GM12892 (cell line): ENCODE measurements around the gene C16orf89.

ENCODE experiments used
- DNase-seq: peaks from one replicate; pipeline ENCODE4 v3.0.0; 2011; ENCODE audit not compliant: insufficient read length
- FAIRE-seq: peaks from 2 replicates; lab custom pipeline; 2011; peaks lifted over from hg19 to GRCh38; lab: Jason Lieb, UNC
- POLR2A ChIP-seq: IDR thresholded peaks from 2 replicates; pipeline ENCODE4 v1.6.1; 2011; ENCODE audit warnings: low read depth, low read length, control low read depth
- POLR2AphosphoS5 ChIP-seq: IDR thresholded peaks from 2 replicates; pipeline ENCODE4 v1.6.1; 2011; ENCODE audit warnings: low read depth, low read length, control low read depth
- TAF1 ChIP-seq: IDR thresholded peaks from 2 replicates; pipeline ENCODE4 v1.6.1; 2011; ENCODE audit warnings: low read depth, mild to moderate bottlenecking, control low read depth, low read length, borderline replicate concordance

C16orf89 gene

GRCh38 chr16:5010576-5011329 lies 55.0 kb downstream of the C16orf89 start:
- no peak for FAIRE-seq
- no peak for DNase-seq
- no peak for TF ChIP-seq TAF1
- TF ChIP-seq POLR2A: no peak
- TF ChIP-seq POLR2AphosphoS5: no peak

- no peak for TF ChIP-seq TAF1
- TF ChIP-seq POLR2AphosphoS5: no peak
- TF ChIP-seq POLR2A: no peak
- no peak for DNase-seq
- FAIRE-seq: no peak
These were observed 57.4 kb downstream of the C16orf89 start for GRCh38 chr16:5008311-5008731.

- FAIRE-seq (no peak), DNase-seq (no peak)
- TF ChIP-seq POLR2AphosphoS5: no peak
- TF ChIP-seq POLR2A: no peak
- no peak for TF ChIP-seq TAF1
These were observed 58.5 kb downstream of the C16orf89 start for GRCh38 chr16:5007256-5007655.

- FAIRE-seq (no peak), DNase-seq (no peak)
- TF ChIP-seq TAF1: no peak
- no peak for TF ChIP-seq POLR2A
- TF ChIP-seq POLR2AphosphoS5: no peak
These were observed 59.2 kb downstream of the C16orf89 start for GRCh38 chr16:5006348-5007193.

GRCh38 chr16:5005916-5006315 lies 59.8 kb downstream of the C16orf89 start:
- FAIRE-seq: no peak
- no peak for DNase-seq
- TF ChIP-seq POLR2A: no peak

GRCh38 chr16:5004311-5004710 lies 61.4 kb downstream of the C16orf89 start:
- DNase-seq: no peak
- TF ChIP-seq TAF1 (no peak), POLR2A (no peak)
- no peak for FAIRE-seq

GRCh38 chr16:5003828-5004227 lies 61.9 kb downstream of the C16orf89 start:
- FAIRE-seq: no peak
- DNase-seq: no peak
- TF ChIP-seq POLR2AphosphoS5 (no peak), TAF1 (no peak), POLR2A (no peak)

GRCh38 chr16:5003211-5003610 lies 62.5 kb downstream of the C16orf89 start:
- FAIRE-seq (no peak), DNase-seq (no peak)
- no peak for TF ChIP-seq TAF1
- no peak for TF ChIP-seq POLR2AphosphoS5
- TF ChIP-seq POLR2A: no peak

- FAIRE-seq (no peak), DNase-seq (no peak)
- no peak for TF ChIP-seq TAF1
- no peak for TF ChIP-seq POLR2AphosphoS5
- TF ChIP-seq POLR2A: no peak
These were observed 63.0 kb downstream of the C16orf89 start for GRCh38 chr16:5002699-5003143.

- TF ChIP-seq POLR2A (no peak), POLR2AphosphoS5 (no peak), TAF1 (no peak)
- FAIRE-seq (no peak), DNase-seq (no peak)
These were observed 63.8 kb downstream of the C16orf89 start for GRCh38 chr16:5001986-5002385.

- FAIRE-seq (no peak), DNase-seq (no peak)
- no peak for TF ChIP-seq POLR2A
- TF ChIP-seq POLR2AphosphoS5: no peak
- no peak for TF ChIP-seq TAF1
These were observed 64.2 kb downstream of the C16orf89 start for GRCh38 chr16:5001571-5001970.
